Mesothelial cell of epicardium (in vitro differentiated cells): ENCODE data around the gene PIMREG. TPM values are rescaled to one million over a fixed set of nuclear protein-coding genes. Genes with fewer than 3 reads are reported as not detected.

Experiments
- DNase-seq, 2 experiments: peaks; one replicate each; pipeline ENCODE4 v3.0.0; 2021; ENCODE audit warnings: low spot score in 2 of 2; ENCODE audit not compliant: unreplicated experiment in 2 of 2
- H3K27ac Mint-ChIP-seq: 2 replicates; pipeline ENCODE4 v1.8.0; 2021; ENCODE audit warnings: mixed read lengths
- H3K27me3 Mint-ChIP-seq: 2 replicates; pipeline ENCODE4 v1.8.0; 2021; ENCODE audit warnings: low read depth, mixed read lengths
- H3K36me3 Mint-ChIP-seq: 2 replicates; pipeline ENCODE4 v1.8.0; 2021; ENCODE audit warnings: mixed read lengths
- H3K4me1 Mint-ChIP-seq: 2 replicates; pipeline ENCODE4 v1.8.0; 2021; ENCODE audit warnings: mixed read lengths
- H3K4me3 Mint-ChIP-seq: 2 replicates; pipeline ENCODE4 v1.8.0; 2021; ENCODE audit warnings: mild to moderate bottlenecking, moderate library complexity, mixed read lengths
- H3K9me3 Mint-ChIP-seq: 2 replicates; pipeline ENCODE4 v1.8.0; 2021; ENCODE audit warnings: mixed read lengths
- total RNA-seq: library from RNA; stranded (reverse); gene quantifications from 3 replicates; pipeline ENCODE4 v1.2.1, GENCODE V29; 2021
- TF ChIP-seq, protein P1 (sequence below): fragments of 200-600 bp; sonication (generic); IDR thresholded peaks from one replicate; pipeline ENCODE4 v1.5.0; 2021; ENCODE audit warnings: antibody characterized with exemption; ENCODE audit not compliant: unreplicated experiment

Gene PIMREG
- total RNA-seq, 1 donor from 2014 or later: 13.9 TPM

DNA sequence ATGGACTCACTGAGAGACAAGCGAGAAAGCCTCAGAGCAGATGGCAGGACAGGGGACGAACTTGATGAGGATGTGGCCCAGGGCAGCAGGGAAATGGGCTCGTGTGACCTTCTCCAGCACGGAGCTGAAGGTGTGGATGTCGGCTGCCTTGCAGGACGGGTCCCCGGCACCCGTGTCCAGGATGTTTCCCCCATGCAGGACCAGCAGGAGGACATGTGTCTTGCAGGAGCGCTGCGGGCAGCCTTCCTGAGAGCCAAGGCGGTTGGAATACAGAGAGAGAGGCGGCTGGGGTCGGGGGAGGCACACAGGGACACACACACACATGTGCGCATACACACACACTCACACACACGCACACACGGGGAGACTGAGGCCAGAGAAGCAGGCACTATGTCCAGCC lies 39.3 kb downstream of the PIMREG start:
- Mint-ChIP-seq H3K36me3 (no peaks in the 10 kb centered on the region), H3K4me3 (no peak overlapping the region), H3K4me1 (peaks cover 14% of the 10 kb centered on the region), H3K27ac (no peak overlapping the region), H3K9me3 (no peaks in the 10 kb centered on the region), H3K27me3 (peaks cover 45% of the 10 kb centered on the region)
- no peak for DNase-seq
- TF ChIP-seq, protein P1, sequence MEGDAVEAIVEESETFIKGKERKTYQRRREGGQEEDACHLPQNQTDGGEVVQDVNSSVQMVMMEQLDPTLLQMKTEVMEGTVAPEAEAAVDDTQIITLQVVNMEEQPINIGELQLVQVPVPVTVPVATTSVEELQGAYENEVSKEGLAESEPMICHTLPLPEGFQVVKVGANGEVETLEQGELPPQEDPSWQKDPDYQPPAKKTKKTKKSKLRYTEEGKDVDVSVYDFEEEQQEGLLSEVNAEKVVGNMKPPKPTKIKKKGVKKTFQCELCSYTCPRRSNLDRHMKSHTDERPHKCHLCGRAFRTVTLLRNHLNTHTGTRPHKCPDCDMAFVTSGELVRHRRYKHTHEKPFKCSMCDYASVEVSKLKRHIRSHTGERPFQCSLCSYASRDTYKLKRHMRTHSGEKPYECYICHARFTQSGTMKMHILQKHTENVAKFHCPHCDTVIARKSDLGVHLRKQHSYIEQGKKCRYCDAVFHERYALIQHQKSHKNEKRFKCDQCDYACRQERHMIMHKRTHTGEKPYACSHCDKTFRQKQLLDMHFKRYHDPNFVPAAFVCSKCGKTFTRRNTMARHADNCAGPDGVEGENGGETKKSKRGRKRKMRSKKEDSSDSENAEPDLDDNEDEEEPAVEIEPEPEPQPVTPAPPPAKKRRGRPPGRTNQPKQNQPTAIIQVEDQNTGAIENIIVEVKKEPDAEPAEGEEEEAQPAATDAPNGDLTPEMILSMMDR: no peak

DNA sequence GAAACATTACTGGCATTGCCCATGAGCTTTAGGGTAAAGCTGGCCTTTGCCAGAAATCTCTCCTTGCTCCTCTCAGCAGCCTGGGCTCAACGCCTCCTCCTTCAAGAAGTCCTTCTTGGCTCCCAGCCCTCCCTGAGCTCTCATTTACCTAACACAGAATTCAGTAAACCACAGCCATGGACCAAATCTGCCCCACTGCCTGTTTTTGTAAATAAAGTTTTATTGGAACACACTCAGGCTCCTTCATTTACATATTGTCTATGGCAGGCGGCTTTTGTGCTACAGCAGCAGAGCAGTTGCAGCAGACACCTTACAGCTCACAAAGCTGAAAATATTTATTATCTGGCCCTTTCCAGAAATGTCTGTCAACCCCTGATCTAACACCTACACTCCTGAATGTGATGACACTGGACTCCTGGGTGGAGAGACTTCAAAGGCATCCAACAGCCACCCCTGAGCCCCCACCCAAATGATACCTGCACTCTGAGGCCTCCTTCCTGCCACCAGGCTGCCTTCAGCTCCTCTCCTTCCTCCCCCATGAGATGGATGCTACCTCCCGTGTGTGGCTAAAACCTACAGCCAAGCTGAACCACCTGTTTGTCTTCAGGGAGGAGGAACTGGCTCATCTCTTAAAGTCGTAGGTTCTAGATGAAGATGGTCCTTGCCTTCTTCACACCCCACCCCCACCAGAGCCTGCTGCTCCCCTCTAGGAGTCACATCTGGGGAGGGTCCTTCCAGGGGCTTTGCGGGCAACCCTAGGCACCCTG lies 41.6 kb downstream of the PIMREG start:
- TF ChIP-seq, protein P1: no peak
- Mint-ChIP-seq H3K4me3 (no peak overlapping the region), H3K36me3 (no peaks in the 10 kb centered on the region), H3K4me1 (no peaks in the 10 kb centered on the region), H3K27me3 (peaks cover 43% of the 10 kb centered on the region), H3K27ac (no peak overlapping the region), H3K9me3 (no peaks in the 10 kb centered on the region)
- no peak for DNase-seq

DNA sequence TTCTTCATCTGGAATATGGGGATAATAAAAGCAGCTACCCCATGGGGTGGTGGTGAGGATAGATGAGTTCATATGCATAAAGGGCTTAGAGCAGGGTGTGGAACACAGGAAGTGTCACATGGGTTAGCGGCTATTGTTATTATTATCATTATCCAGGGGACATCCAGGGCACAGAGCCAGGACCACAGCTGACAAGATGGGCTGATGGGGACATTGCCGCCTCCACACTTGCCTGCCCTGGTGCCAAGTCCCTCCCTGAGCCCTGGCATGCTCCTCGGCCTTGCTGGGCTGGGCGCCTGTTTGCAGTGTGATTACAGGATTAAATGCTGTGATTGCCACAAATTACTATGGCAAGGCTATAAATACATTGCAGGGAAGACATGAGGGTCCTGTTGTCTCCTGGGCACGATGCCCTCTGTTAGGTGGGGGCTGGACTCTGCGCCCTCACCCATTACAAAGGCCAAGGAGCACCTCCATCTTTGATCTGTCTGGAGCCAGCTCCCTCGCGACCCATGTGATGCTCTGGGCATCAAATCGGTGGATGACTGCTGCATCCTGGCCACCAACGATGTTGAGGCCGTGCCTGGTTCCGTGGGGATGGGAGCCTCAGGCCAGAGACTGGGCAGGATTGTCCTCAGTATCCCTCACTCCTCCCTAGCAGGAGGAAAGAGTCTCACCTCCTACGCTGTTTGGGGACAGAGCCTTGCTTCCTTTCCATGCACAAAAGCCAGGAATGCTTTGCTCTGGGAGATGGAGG lies 43.2 kb downstream of the PIMREG start:
- no peaks in the 10 kb centered on the region for H3K9me3 Mint-ChIP-seq
- no peak overlapping the region for H3K4me3 Mint-ChIP-seq
- H3K4me1 Mint-ChIP-seq: no peaks in the 10 kb centered on the region
- no peak overlapping the region for H3K27ac Mint-ChIP-seq
- H3K27me3 Mint-ChIP-seq: peaks cover 29% of the 10 kb centered on the region
- TF ChIP-seq, protein P1: no peak
- no peaks in the 10 kb centered on the region for H3K36me3 Mint-ChIP-seq
- no peak for DNase-seq

DNA sequence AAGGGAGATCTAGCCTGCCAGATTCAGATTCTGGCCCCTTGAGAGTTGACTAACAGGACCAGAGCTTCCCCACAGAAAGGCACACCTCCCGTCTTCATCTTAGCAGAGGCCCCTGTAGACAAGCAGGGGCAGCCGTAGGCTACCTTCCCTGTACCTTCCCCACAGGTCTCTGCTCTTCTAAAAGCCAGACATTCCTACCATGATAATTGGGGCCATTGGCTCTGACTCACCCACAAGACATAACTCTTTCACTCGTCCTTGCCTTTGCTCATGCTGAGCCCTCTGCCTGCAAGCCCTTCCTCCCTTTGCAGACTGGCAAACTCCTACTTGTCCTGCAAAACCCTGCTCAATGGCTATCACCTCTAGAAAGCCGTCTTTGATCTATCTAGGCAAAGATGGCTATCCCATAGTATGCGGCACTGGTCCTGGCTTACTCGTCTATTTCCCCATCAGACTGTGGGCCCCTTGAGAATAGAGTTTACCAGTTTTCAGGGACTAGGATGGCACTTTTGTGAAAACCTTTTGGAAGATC lies 43.8 kb downstream of the PIMREG start:
- TF ChIP-seq, protein P1: no peak
- peaks cover 24% of the 10 kb centered on the region for H3K27me3 Mint-ChIP-seq
- no peak overlapping the region for H3K27ac Mint-ChIP-seq
- no peak overlapping the region for H3K4me3 Mint-ChIP-seq
- DNase-seq: no peak
- no peaks in the 10 kb centered on the region for H3K9me3 Mint-ChIP-seq
- H3K36me3 Mint-ChIP-seq: no peaks in the 10 kb centered on the region
- H3K4me1 Mint-ChIP-seq: no peaks in the 10 kb centered on the region

DNA sequence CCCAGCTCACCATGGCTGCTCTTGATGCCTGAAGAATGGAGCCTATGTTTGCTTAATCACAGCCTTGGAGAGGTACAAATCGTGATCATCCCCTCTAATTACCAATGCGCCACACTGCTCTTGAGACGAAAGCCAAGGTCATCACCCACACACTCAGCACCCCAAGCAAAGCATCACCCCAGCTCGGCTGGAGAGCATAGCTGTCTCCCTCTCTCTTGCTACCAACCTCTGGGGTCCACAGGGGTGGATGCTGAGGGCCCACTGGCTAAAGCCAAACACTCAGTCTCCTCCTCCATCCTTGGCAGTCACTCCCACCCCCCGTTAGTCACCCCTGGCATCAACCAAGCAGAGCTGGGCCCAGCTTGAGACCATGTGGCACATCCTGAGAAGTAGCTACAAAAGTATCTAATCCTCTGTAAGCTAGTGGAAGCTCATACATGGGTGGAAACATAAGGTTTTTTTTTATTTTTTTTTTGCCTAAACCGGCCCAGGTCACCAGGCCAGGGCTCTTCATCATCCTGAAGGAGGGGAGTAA lies 44.8 kb downstream of the PIMREG start:
- no peaks in the 10 kb centered on the region for H3K36me3 Mint-ChIP-seq
- H3K9me3 Mint-ChIP-seq: no peaks in the 10 kb centered on the region
- H3K27ac Mint-ChIP-seq: no peak overlapping the region
- no peaks in the 10 kb centered on the region for H3K4me1 Mint-ChIP-seq
- DNase-seq: no peak
- TF ChIP-seq, protein P1: no peak
- H3K27me3 Mint-ChIP-seq: peaks cover 16% of the 10 kb centered on the region
- H3K4me3 Mint-ChIP-seq: no peak overlapping the region
